ENCODE results near the gene TRAP1.
A peak's percentile ranks its signal among the peaks of the same experiment; 100 is the strongest.

DNA sequence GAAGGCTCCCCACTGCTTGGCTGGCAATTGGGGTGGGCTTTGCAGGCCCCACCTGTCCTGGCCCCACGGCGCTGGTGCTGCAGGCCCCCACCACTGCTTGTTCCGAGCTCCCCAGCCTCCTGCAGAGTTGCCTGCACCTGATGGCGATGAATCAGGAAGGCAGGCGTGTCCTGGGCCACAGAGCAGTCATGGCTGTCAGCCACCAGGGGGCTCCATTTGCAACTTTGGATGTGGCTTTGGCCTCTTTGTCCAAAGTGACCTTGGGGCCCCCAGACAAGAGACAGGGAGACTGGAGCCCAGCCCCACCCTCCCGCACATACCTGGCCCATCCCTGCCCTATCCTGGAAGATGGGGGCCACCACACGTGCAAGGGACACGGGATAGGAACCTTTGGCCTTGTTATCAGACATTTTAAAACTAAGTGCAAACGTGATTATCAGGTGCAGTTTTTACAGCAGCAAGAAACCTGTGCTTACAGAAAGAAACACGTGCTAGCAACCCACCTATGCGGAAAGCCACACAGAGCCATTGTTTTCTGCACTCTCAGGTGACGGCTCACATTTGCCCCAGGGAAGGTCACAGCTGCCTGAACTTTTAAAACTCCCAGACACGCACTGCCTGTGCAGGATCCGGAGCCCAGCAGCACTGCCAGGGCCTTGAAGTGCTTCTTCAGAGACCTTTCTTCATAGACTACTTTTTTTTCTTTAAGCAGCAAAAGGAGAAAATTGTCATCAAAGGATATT lies 62.9 kb downstream of the TRAP1 start, which contains the start of gene DNASE1:
- no peak for TF ChIP-seq POLR2A (IDR thresholded peaks at IDR 0.05; ENCODE audit: low read length)
- no peak for TF ChIP-seq EP300 (IDR thresholded peaks at IDR 0.05)
- TF ChIP-seq POLR2AphosphoS2 (conservative IDR thresholded peaks at IDR 0.05; ENCODE audit: low read length), result no peak
- peak; percentile 60; the same call in 1 of the 2 replicates for TF ChIP-seq ESRRA (IDR thresholded peaks at IDR 0.05; ENCODE audit: borderline replicate concordance, low read length)
- TF ChIP-seq, protein P1, sequence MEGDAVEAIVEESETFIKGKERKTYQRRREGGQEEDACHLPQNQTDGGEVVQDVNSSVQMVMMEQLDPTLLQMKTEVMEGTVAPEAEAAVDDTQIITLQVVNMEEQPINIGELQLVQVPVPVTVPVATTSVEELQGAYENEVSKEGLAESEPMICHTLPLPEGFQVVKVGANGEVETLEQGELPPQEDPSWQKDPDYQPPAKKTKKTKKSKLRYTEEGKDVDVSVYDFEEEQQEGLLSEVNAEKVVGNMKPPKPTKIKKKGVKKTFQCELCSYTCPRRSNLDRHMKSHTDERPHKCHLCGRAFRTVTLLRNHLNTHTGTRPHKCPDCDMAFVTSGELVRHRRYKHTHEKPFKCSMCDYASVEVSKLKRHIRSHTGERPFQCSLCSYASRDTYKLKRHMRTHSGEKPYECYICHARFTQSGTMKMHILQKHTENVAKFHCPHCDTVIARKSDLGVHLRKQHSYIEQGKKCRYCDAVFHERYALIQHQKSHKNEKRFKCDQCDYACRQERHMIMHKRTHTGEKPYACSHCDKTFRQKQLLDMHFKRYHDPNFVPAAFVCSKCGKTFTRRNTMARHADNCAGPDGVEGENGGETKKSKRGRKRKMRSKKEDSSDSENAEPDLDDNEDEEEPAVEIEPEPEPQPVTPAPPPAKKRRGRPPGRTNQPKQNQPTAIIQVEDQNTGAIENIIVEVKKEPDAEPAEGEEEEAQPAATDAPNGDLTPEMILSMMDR (IDR thresholded peaks at IDR 0.05), result peak; percentile 60
- TF ChIP-seq, protein P2, sequence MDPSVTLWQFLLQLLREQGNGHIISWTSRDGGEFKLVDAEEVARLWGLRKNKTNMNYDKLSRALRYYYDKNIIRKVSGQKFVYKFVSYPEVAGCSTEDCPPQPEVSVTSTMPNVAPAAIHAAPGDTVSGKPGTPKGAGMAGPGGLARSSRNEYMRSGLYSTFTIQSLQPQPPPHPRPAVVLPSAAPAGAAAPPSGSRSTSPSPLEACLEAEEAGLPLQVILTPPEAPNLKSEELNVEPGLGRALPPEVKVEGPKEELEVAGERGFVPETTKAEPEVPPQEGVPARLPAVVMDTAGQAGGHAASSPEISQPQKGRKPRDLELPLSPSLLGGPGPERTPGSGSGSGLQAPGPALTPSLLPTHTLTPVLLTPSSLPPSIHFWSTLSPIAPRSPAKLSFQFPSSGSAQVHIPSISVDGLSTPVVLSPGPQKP (IDR thresholded peaks at IDR 0.05; ENCODE audit: low read depth, low read length), result no peak
- TF ChIP-seq MAFK (IDR thresholded peaks at IDR 0.05; ENCODE audit: partially characterized antibody), result no peak
- TF ChIP-seq, protein P3, sequence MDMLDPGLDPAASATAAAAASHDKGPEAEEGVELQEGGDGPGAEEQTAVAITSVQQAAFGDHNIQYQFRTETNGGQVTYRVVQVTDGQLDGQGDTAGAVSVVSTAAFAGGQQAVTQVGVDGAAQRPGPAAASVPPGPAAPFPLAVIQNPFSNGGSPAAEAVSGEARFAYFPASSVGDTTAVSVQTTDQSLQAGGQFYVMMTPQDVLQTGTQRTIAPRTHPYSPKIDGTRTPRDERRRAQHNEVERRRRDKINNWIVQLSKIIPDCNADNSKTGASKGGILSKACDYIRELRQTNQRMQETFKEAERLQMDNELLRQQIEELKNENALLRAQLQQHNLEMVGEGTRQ (IDR thresholded peaks at IDR 0.05), result no peak
- no peak for TF ChIP-seq CHD2 (IDR thresholded peaks at IDR 0.05; ENCODE audit: low read length, partially characterized antibody)
- TF ChIP-seq ZC3H11A (IDR thresholded peaks at IDR 0.05), result no peak
- TF ChIP-seq, protein P4, sequence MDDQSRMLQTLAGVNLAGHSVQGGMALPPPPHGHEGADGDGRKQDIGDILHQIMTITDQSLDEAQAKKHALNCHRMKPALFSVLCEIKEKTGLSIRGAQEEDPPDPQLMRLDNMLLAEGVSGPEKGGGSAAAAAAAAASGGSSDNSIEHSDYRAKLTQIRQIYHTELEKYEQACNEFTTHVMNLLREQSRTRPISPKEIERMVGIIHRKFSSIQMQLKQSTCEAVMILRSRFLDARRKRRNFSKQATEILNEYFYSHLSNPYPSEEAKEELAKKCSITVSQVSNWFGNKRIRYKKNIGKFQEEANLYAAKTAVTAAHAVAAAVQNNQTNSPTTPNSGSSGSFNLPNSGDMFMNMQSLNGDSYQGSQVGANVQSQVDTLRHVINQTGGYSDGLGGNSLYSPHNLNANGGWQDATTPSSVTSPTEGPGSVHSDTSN (IDR thresholded peaks at IDR 0.05), result no peak
- TF ChIP-seq RFX5 (IDR thresholded peaks at IDR 0.05), result no peak
- peak; percentile 50; the same call in 2 of the 3 replicates for TF ChIP-seq SMC3 (IDR thresholded peaks at IDR 0.05)

Measured in A549 (cell line).